HG03432 (cell line): Measurements from ENCODE around the gene SAMMSON.

Experiments
- ATAC-seq: cut with Tn5 transposase; IDR thresholded peaks from one replicate; pipeline ENCODE4 v1.9.1; 2021; ENCODE audit warnings: mild to moderate bottlenecking, moderate library complexity; ENCODE audit not compliant: unreplicated experiment

Gene SAMMSON

GRCh38 chr3:70085613-70086012 is 86.1 kb downstream of the SAMMSON start:
- ATAC-seq = no peak

GRCh38 chr3:70086336-70086735 is 86.8 kb downstream of the SAMMSON start:
- no peak for ATAC-seq

- ATAC-seq = peak; percentile 54
These were observed 90.9 kb downstream of the SAMMSON start for GRCh38 chr3:70090322-70090913.

GRCh38 chr3:70094197-70094596 is 94.7 kb downstream of the SAMMSON start:
- ATAC-seq = no peak

- no peak for ATAC-seq
These were observed 95.7 kb downstream of the SAMMSON start for GRCh38 chr3:70095260-70095659.

GRCh38 chr3:70096376-70097066 is 97.0 kb downstream of the SAMMSON start:
- peak; percentile 97 for ATAC-seq

GRCh38 chr3:70097084-70097483 is 97.6 kb downstream of the SAMMSON start:
- ATAC-seq = no peak

- no peak for ATAC-seq
These were observed 108.5 kb downstream of the SAMMSON start for GRCh38 chr3:70108072-70108471.

GRCh38 chr3:70108546-70108945 is 109.0 kb downstream of the SAMMSON start:
- no peak for ATAC-seq

GRCh38 chr3:70110066-70110465 is 110.5 kb downstream of the SAMMSON start:
- ATAC-seq = no peak

- ATAC-seq = no peak
These were observed 111.9 kb downstream of the SAMMSON start for GRCh38 chr3:70111411-70111810.

- ATAC-seq = no peak
These were observed 113.2 kb downstream of the SAMMSON start for GRCh38 chr3:70112751-70113150.

GRCh38 chr3:70114431-70114830 is 114.9 kb downstream of the SAMMSON start:
- no peak for ATAC-seq

- no peak for ATAC-seq
These were observed 120.3 kb downstream of the SAMMSON start for GRCh38 chr3:70119879-70120278.
